GM12864 (cell line): ENCODE measurements around the gene GOLIM4.

Experiments used
- DNase-seq: peaks from one replicate; pipeline ENCODE4 v3.0.0-alpha.2; 2011; ENCODE audit warnings: low read depth
- H3K4me3 ChIP-seq: 2 replicates; pipeline ENCODE4 v1.5.1; 2011; ENCODE audit warnings: mild to moderate bottlenecking, low read depth, low read length, control low read depth
- TF ChIP-seq, protein P1 (sequence below): IDR thresholded peaks from 2 replicates; pipeline ENCODE4 v1.5.1; 2011; ENCODE audit warnings: low read depth, mild to moderate bottlenecking, moderate library complexity, low read length, control low read depth, inconsistent platforms; ENCODE audit errors: missing control alignments

The GOLIM4 gene

GRCh38 chr3:168054447-168054846, 41.3 kb downstream of the GOLIM4 start:
- DNase-seq, result no peak
- TF ChIP-seq, protein P1, sequence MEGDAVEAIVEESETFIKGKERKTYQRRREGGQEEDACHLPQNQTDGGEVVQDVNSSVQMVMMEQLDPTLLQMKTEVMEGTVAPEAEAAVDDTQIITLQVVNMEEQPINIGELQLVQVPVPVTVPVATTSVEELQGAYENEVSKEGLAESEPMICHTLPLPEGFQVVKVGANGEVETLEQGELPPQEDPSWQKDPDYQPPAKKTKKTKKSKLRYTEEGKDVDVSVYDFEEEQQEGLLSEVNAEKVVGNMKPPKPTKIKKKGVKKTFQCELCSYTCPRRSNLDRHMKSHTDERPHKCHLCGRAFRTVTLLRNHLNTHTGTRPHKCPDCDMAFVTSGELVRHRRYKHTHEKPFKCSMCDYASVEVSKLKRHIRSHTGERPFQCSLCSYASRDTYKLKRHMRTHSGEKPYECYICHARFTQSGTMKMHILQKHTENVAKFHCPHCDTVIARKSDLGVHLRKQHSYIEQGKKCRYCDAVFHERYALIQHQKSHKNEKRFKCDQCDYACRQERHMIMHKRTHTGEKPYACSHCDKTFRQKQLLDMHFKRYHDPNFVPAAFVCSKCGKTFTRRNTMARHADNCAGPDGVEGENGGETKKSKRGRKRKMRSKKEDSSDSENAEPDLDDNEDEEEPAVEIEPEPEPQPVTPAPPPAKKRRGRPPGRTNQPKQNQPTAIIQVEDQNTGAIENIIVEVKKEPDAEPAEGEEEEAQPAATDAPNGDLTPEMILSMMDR, result no peak
- H3K4me3 ChIP-seq, result no peak overlapping the region

GRCh38 chr3:168053115-168053514, 42.6 kb downstream of the GOLIM4 start:
- DNase-seq, result no peak
- no peak overlapping the region for H3K4me3 ChIP-seq
- TF ChIP-seq, protein P1, result peak; percentile 19

GRCh38 chr3:168052515-168052914, 43.2 kb downstream of the GOLIM4 start:
- TF ChIP-seq, protein P1, result no peak
- DNase-seq, result no peak
- no peak overlapping the region for H3K4me3 ChIP-seq

GRCh38 chr3:168051531-168052471, 43.9 kb downstream of the GOLIM4 start:
- H3K4me3 ChIP-seq, result no peak overlapping the region
- DNase-seq, result no peak
- TF ChIP-seq, protein P1, result no peak

DNA sequence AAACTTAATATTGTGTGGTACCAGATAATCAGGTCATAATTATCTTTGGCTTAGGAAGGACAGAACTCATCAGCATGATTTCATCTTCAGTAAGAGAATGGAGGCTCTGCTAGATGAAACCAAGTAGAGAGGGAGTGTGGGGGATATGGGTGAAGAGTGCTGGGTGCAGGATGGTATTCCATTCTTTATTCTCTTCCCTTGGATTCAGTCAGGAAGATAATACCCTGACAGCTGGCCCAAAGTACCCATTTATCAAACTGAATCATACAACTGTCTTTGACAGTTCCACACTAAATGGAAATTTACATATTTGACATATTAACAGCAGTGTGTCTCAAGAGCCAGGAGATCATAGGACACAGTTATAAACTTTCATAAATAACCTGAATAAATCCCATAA, 44.7 kb downstream of the GOLIM4 start:
- no peak overlapping the region for H3K4me3 ChIP-seq
- TF ChIP-seq, protein P1, result no peak
- DNase-seq, result no peak

DNA sequence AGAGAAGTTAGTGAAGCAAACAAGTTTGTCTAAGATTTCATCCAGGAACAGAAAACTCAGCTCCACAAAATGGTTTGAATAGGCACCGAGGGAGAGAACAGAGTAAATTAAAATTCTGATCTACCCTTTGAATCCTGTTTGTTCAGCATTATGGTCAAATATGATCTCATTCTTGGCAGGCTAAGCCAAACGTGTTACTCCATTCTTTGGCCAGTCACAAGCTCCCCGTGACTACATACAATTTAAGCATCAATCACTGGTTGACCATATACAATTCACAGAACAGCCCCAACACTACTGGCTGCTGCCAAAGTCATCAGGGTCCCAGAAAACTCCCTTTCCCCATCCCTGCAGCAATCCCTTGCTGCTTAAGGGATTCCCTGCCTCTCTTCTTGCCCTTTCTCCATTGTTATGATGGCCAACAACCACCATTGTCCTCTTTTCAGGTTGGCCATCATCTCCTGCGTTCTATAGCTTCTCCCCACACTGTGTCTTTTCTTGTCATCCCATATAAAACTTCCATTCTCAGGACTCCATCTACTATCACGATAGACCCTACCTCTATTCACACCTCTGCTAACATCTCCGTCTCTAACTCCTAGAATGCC, 46.3 kb downstream of the GOLIM4 start:
- TF ChIP-seq, protein P1, result no peak
- no peak for DNase-seq
- no peak overlapping the region for H3K4me3 ChIP-seq
